ENCODE measurements around the gene EPHA2.
"Not testable (repeated sequence)": the region's sequence is repeated elsewhere in the genome, so short reads cannot be mapped to it uniquely, and the experiment has no call there.

The EPHA2 gene

GRCh38 chr1:16155537-16156410, at the start of gene EPHA2:
EPHA2 (minus strand) TSS chr1:16156069; CDS start chr1:16155932, 137 bp downstream.
- DNase-seq = no peak

GRCh38 chr1:16205334-16205671, 49.4 kb upstream of the EPHA2 start:
- DNase-seq = no peak

GRCh38 chr1:16204634-16205333, 48.9 kb upstream of the EPHA2 start:
- DNase-seq = no peak

- DNase-seq = no peak
Measured at GRCh38 chr1:16204216-16204615, 48.3 kb upstream of the EPHA2 start.

- no peak for DNase-seq
Measured at GRCh38 chr1:16203550-16203949, 47.7 kb upstream of the EPHA2 start.

GRCh38 chr1:16202281-16203210, 46.7 kb upstream of the EPHA2 start:
- DNase-seq = no peak

- DNase-seq = no peak
Measured at GRCh38 chr1:16199700-16200099, 43.8 kb upstream of the EPHA2 start.

- DNase-seq = no peak
Measured at GRCh38 chr1:16199157-16199501, 43.3 kb upstream of the EPHA2 start.

- no peak for DNase-seq
Measured at GRCh38 chr1:16198444-16199156, 42.7 kb upstream of the EPHA2 start.

- no peak for DNase-seq
Measured at GRCh38 chr1:16196874-16197273, 41.0 kb upstream of the EPHA2 start.

GRCh38 chr1:16196139-16196538, 40.3 kb upstream of the EPHA2 start:
- not testable (repeated sequence) for DNase-seq

- no peak for DNase-seq
Measured at GRCh38 chr1:16195518-16195905, 39.6 kb upstream of the EPHA2 start.

GRCh38 chr1:16191916-16192546, 36.2 kb upstream of the EPHA2 start:
- no peak for DNase-seq

GRCh38 chr1:16191309-16191708, 35.4 kb upstream of the EPHA2 start:
- no peak for DNase-seq

GRCh38 chr1:16189921-16190621, 34.2 kb upstream of the EPHA2 start:
- DNase-seq = no peak

GRCh38 chr1:16189003-16189402, 33.1 kb upstream of the EPHA2 start:
- no peak for DNase-seq

- DNase-seq = peak; percentile 20
Measured at GRCh38 chr1:16187748-16188401, 32.0 kb upstream of the EPHA2 start.

GRCh38 chr1:16186655-16187235, 30.9 kb upstream of the EPHA2 start:
- DNase-seq = no peak

GRCh38 chr1:16184557-16185303, 28.9 kb upstream of the EPHA2 start:
- no peak for DNase-seq

All from NCI-H1694 treated with DMSO at 0.1 percent for 48 hours (cell line).